GM23338 (cell line): ENCODE data around the gene AMPD2. TPM values are rescaled to one million over a fixed set of nuclear protein-coding genes. Genes with fewer than 3 reads are reported as not detected.

Experiments used
- ATAC-seq: fragments of 200-7000 bp; cut with Tn5 transposase; 3 replicates; pipeline ENCODE4 v1.9.1; 2020
- DNase-seq: peaks from one replicate; pipeline ENCODE4 v3.0.0-alpha.2; 2015; ENCODE audit warnings: low spot score
- H2AFZ ChIP-seq: fragments of 200-600 bp; sonication (generic); 2 replicates; pipeline ENCODE4 v1.8.0; 2016; ENCODE audit warnings: antibody characterized with exemption, mild to moderate bottlenecking, moderate library complexity
- H3F3A ChIP-seq: fragments of 200-600 bp; sonication (generic); replicated peaks from 2 replicates; pipeline ENCODE4 v1.8.0; 2017; ENCODE audit warnings: antibody characterized with exemption, mixed run types, low read depth
- H3K27ac ChIP-seq: fragments of 200-600 bp; sonication (generic); 2 replicates; pipeline ENCODE4 v1.6.1; 2016; ENCODE audit warnings: low read depth
- H3K27me3 ChIP-seq: fragments of 200-600 bp; sonication (generic); 2 replicates; pipeline ENCODE4 v1.8.0; 2016; ENCODE audit warnings: mild to moderate bottlenecking, mixed run types, moderate library complexity; ENCODE audit not compliant: insufficient read depth
- H3K36me3 ChIP-seq: fragments of 200-600 bp; sonication (generic); 2 replicates; pipeline ENCODE4 v1.8.0; 2016; ENCODE audit warnings: mild to moderate bottlenecking; ENCODE audit not compliant: insufficient read depth
- H3K4me1 ChIP-seq: fragments of 200-600 bp; sonication (generic); 2 replicates; pipeline ENCODE4 v1.8.0; 2016; ENCODE audit warnings: mild to moderate bottlenecking, moderate library complexity; ENCODE audit not compliant: insufficient read depth
- H3K4me2 ChIP-seq: fragments of 200-600 bp; sonication (generic); 2 replicates; pipeline ENCODE4 v1.7.1; 2017; ENCODE audit warnings: mixed run types
- H3K4me3 ChIP-seq: fragments of 200-600 bp; sonication (generic); 2 replicates; pipeline ENCODE4 v1.6.1; 2016; ENCODE audit warnings: mixed run types
- H3K79me2 ChIP-seq: fragments of 200-600 bp; sonication (generic); replicated peaks from 2 replicates; pipeline ENCODE4 v1.8.0; 2017; ENCODE audit warnings: mild to moderate bottlenecking; ENCODE audit not compliant: insufficient read depth
- H3K9me2 ChIP-seq: fragments of 200-600 bp; sonication (generic); 2 replicates; pipeline ENCODE4 v1.8.0; 2017; ENCODE audit not compliant: insufficient read depth
- H4K20me1 ChIP-seq: fragments of 200-600 bp; sonication (generic); replicated peaks from 2 replicates; pipeline ENCODE4 v1.8.0; 2017; ENCODE audit warnings: mild to moderate bottlenecking; ENCODE audit not compliant: insufficient read depth
- H3K27ac Mint-ChIP-seq: 2 replicates; pipeline ENCODE4 v1.8.0; 2020; ENCODE audit warnings: inconsistent platforms, mild to moderate bottlenecking, moderate library complexity, mixed read lengths
- H3K27me3 Mint-ChIP-seq: 3 replicates; pipeline ENCODE4 v1.8.0; 2022; ENCODE audit warnings: low read depth, mild to moderate bottlenecking, moderate library complexity, mixed read lengths, inconsistent platforms; ENCODE audit not compliant: insufficient read depth, poor library complexity
- H3K36me3 Mint-ChIP-seq: 3 replicates; pipeline ENCODE4 v1.8.0; 2021; ENCODE audit warnings: low read depth, mild to moderate bottlenecking, inconsistent platforms, moderate library complexity, mixed read lengths
- H3K4me1 Mint-ChIP-seq: 3 replicates; pipeline ENCODE4 v1.8.0; 2020; ENCODE audit warnings: mild to moderate bottlenecking, inconsistent platforms, mixed read lengths
- H3K4me3 Mint-ChIP-seq: 3 replicates; pipeline ENCODE4 v1.8.0; 2021; ENCODE audit warnings: moderate library complexity, mild to moderate bottlenecking, inconsistent platforms, mixed read lengths
- H3K9me3 Mint-ChIP-seq: 3 replicates; pipeline ENCODE4 v1.8.0; 2020; ENCODE audit warnings: moderate library complexity, mild to moderate bottlenecking, inconsistent platforms, mixed read lengths
- CREB1 ChIP-seq: fragments of 250-450 bp; sonication (Bioruptor Pico); IDR thresholded peaks from 2 replicates; pipeline ENCODE4 v1.5.0; 2020; ENCODE audit warnings: low read depth, mild to moderate bottlenecking, moderate library complexity
- NANOG ChIP-seq: IDR thresholded peaks from 2 replicates; pipeline ENCODE4 v1.6.1; 2016; ENCODE audit warnings: antibody characterized with exemption, borderline replicate concordance
- POLR2AphosphoS5 ChIP-seq: IDR thresholded peaks from 2 replicates; pipeline ENCODE4 v1.6.1; 2016; ENCODE audit warnings: antibody characterized with exemption, low read depth
- ZNF114 ChIP-seq: fragments of 250-450 bp; sonication (Bioruptor Pico); IDR thresholded peaks from 2 replicates; pipeline ENCODE4 v1.5.0; 2020; ENCODE audit warnings: mild to moderate bottlenecking, moderate library complexity
- ZNF331 ChIP-seq: fragments of 250-450 bp; sonication (Bioruptor Pico); IDR thresholded peaks from 2 replicates; pipeline ENCODE4 v1.5.0; 2020; ENCODE audit warnings: low read depth, mild to moderate bottlenecking, moderate library complexity
- polyA plus RNA-seq: library from polyadenylated mRNA; unstranded; fragments of >200 nt; fragmentation: Nextera tagmentation; extraction: Ambion mirVana; gene quantifications from 2 replicates; pipeline ENCODE4 v1.2.1, GENCODE V29; 2016
- total RNA-seq: library from RNA; depleted of rRNA; stranded (reverse); fragments of >200 nt; shearing (Covaris generic); gene quantifications from 2 replicates; pipeline ENCODE4 v1.2.3, GENCODE V29; 2014
- TF ChIP-seq, protein P1 (sequence below): fragments of 250-450 bp; sonication (Bioruptor Pico); IDR thresholded peaks from 2 replicates; pipeline ENCODE4 v1.5.0; 2020; ENCODE audit warnings: mild to moderate bottlenecking, moderate library complexity
- TF ChIP-seq, protein P2 (sequence below), 2 experiments: fragments of 200-600 bp in 1 of 2; sonication (generic) in 1 of 2; conservative IDR thresholded peaks; 2 replicates each; pipeline versions ENCODE4 v1.5.1 to v1.6.1; 2016 to 2017; ENCODE audit warnings: antibody characterized with exemption in 2 of 2, low read depth in 2 of 2, mild to moderate bottlenecking in 2 of 2, moderate library complexity in 1 of 2
- TF ChIP-seq, protein P3 (sequence below): IDR thresholded peaks from 2 replicates; pipeline ENCODE4 v1.6.1; 2016; ENCODE audit warnings: antibody characterized with exemption

AMPD2 gene
- total and polyA plus RNA-seq, 2 experiments from 2014 or later = 24.5 to 62.1 TPM

GRCh38 chr1:109635862-109636200, 16.2 kb downstream of the AMPD2 start:
- TF ChIP-seq ZNF331 (no peak), CREB1 (CRISPR knock-in tag) (no peak), POLR2AphosphoS5 (no peak)
- TF ChIP-seq, protein P1, sequence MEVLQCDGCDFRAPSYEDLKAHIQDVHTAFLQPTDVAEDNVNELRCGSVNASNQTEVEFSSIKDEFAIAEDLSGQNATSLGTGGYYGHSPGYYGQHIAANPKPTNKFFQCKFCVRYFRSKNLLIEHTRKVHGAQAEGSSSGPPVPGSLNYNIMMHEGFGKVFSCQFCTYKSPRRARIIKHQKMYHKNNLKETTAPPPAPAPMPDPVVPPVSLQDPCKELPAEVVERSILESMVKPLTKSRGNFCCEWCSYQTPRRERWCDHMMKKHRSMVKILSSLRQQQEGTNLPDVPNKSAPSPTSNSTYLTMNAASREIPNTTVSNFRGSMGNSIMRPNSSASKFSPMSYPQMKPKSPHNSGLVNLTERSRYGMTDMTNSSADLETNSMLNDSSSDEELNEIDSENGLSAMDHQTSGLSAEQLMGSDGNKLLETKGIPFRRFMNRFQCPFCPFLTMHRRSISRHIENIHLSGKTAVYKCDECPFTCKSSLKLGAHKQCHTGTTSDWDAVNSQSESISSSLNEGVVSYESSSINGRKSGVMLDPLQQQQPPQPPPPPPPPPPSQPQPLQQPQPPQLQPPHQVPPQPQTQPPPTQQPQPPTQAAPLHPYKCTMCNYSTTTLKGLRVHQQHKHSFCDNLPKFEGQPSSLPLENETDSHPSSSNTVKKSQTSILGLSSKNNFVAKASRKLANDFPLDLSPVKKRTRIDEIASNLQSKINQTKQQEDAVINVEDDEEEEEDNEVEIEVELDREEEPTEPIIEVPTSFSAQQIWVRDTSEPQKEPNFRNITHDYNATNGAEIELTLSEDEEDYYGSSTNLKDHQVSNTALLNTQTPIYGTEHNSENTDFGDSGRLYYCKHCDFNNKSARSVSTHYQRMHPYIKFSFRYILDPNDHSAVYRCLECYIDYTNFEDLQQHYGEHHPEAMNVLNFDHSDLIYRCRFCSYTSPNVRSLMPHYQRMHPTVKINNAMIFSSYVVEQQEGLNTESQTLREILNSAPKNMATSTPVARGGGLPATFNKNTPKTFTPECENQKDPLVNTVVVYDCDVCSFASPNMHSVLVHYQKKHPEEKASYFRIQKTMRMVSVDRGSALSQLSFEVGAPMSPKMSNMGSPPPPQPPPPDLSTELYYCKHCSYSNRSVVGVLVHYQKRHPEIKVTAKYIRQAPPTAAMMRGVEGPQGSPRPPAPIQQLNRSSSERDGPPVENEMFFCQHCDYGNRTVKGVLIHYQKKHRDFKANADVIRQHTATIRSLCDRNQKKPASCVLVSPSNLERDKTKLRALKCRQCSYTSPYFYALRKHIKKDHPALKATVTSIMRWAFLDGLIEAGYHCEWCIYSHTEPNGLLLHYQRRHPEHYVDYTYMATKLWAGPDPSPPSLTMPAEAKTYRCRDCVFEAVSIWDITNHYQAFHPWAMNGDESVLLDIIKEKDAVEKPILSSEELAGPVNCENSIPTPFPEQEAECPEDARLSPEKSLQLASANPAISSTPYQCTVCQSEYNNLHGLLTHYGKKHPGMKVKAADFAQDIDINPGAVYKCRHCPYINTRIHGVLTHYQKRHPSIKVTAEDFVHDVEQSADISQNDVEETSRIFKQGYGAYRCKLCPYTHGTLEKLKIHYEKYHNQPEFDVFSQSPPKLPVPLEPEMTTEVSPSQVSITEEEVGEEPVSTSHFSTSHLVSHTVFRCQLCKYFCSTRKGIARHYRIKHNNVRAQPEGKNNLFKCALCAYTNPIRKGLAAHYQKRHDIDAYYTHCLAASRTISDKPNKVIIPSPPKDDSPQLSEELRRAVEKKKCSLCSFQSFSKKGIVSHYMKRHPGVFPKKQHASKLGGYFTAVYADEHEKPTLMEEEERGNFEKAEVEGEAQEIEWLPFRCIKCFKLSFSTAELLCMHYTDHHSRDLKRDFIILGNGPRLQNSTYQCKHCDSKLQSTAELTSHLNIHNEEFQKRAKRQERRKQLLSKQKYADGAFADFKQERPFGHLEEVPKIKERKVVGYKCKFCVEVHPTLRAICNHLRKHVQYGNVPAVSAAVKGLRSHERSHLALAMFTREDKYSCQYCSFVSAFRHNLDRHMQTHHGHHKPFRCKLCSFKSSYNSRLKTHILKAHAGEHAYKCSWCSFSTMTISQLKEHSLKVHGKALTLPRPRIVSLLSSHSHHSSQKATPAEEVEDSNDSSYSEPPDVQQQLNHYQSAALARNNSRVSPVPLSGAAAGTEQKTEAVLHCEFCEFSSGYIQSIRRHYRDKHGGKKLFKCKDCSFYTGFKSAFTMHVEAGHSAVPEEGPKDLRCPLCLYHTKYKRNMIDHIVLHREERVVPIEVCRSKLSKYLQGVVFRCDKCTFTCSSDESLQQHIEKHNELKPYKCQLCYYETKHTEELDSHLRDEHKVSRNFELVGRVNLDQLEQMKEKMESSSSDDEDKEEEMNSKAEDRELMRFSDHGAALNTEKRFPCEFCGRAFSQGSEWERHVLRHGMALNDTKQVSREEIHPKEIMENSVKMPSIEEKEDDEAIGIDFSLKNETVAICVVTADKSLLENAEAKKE (CRISPR knock-in tag) = no peak
- Histone ChIP-seq H3K4me3 (no peak overlapping the region), H2AFZ (no peak overlapping the region), H3K4me1 (peaks cover 10% of the 10 kb centered on the region), H3K27ac (no peak overlapping the region), H3K79me2 (no peaks in the 10 kb centered on the region), H3K36me3 (peaks cover 4% of the 10 kb centered on the region; the same call in 1 of the 2 replicates), H3K9me2 (no peaks in the 10 kb centered on the region), H3K27me3 (no peaks in the 10 kb centered on the region), H3F3A (0 out of 2 replicates have a peak, but pooled peaks cover 3% of the 10 kb centered on the region), H3K4me2 (peak overlapping the region; percentile 31; the same call in 1 of the 2 replicates), H4K20me1 (no peaks in the 10 kb centered on the region)
- ATAC-seq (peak; percentile 21), DNase-seq (no peak)
- H3K27ac Mint-ChIP-seq = peak overlapping the region; percentile 71
- peaks cover 14% of the 10 kb centered on the region for H3K27me3 Mint-ChIP-seq
- peaks cover 27% of the 10 kb centered on the region for H3K4me1 Mint-ChIP-seq
- H3K9me3 Mint-ChIP-seq = no peaks in the 10 kb centered on the region
- 0 out of 3 replicates have a peak, but pooled peaks cover 4% of the 10 kb centered on the region for H3K36me3 Mint-ChIP-seq
- no peak overlapping the region for H3K4me3 Mint-ChIP-seq

DNA sequence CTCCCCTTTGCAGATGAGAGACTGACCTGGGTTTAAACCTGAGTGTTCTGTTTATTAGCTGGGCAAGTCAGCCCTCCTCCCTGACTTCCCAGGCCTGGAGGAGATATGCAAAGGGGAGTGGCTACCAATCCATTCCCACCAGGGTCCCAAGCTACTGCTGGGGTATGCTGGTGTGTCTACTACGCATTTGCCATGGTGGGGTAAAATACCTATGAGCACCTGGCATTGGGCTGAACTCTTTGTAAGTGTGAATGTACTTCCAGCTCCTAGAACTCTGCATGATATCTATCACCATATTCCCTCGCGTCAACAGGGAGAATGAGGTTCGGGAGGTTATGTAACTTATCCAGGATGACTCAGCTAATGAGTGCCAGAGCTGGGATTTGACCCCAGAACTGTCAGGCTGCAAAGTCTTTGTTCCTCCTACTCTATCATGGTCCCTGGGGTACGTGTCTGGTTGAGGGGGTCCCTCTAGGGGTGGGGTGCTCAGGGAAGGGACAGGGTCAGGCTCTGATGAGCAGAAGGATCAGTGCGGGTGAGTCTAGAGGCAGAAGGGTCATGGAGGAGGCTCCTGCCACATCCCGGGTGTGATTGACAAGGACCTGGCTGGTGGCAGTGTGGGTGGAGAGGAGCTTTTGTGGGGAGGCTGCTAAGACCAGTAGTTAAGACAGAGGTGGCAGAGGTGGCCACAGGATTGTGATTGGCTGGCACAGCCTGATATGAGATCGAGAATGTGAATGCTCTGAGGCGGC, 16.7 kb downstream of the AMPD2 start:
- H3K27me3 ChIP-seq = no peaks in the 10 kb centered on the region
- peak; percentile 47 for ATAC-seq
- Mint-ChIP-seq H3K9me3 (no peaks in the 10 kb centered on the region), H3K27ac (peak overlapping the region; percentile 94), H3K4me3 (no peak overlapping the region), H3K36me3 (no peaks in the 10 kb centered on the region), H3K4me1 (peaks cover 27% of the 10 kb centered on the region), H3K27me3 (peaks cover 14% of the 10 kb centered on the region)
- H3K9me2 ChIP-seq = no peaks in the 10 kb centered on the region
- peak overlapping the region; percentile 97 for H2AFZ ChIP-seq
- no peak for DNase-seq
- no peak overlapping the region for H3K27ac ChIP-seq
- 0 out of 2 replicates have a peak, but pooled peaks cover 3% of the 10 kb centered on the region for H3F3A ChIP-seq
- TF ChIP-seq, protein P2, sequence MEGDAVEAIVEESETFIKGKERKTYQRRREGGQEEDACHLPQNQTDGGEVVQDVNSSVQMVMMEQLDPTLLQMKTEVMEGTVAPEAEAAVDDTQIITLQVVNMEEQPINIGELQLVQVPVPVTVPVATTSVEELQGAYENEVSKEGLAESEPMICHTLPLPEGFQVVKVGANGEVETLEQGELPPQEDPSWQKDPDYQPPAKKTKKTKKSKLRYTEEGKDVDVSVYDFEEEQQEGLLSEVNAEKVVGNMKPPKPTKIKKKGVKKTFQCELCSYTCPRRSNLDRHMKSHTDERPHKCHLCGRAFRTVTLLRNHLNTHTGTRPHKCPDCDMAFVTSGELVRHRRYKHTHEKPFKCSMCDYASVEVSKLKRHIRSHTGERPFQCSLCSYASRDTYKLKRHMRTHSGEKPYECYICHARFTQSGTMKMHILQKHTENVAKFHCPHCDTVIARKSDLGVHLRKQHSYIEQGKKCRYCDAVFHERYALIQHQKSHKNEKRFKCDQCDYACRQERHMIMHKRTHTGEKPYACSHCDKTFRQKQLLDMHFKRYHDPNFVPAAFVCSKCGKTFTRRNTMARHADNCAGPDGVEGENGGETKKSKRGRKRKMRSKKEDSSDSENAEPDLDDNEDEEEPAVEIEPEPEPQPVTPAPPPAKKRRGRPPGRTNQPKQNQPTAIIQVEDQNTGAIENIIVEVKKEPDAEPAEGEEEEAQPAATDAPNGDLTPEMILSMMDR (conservative IDR thresholded peaks at IDR 0.05; ENCODE audit: low read depth in 2 of 2) = peak in 1 of 2 experiments; percentile 17; a peak in 2 of 4 replicates
- TF ChIP-seq NANOG = no peak
- TF ChIP-seq ZNF114 = no peak
- TF ChIP-seq, protein P3, sequence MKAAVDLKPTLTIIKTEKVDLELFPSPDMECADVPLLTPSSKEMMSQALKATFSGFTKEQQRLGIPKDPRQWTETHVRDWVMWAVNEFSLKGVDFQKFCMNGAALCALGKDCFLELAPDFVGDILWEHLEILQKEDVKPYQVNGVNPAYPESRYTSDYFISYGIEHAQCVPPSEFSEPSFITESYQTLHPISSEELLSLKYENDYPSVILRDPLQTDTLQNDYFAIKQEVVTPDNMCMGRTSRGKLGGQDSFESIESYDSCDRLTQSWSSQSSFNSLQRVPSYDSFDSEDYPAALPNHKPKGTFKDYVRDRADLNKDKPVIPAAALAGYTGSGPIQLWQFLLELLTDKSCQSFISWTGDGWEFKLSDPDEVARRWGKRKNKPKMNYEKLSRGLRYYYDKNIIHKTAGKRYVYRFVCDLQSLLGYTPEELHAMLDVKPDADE = no peak
- peak overlapping the region; percentile 31; the same call in 1 of the 2 replicates for H3K4me2 ChIP-seq
- no peaks in the 10 kb centered on the region for H3K36me3 ChIP-seq
- peaks cover 10% of the 10 kb centered on the region for H3K4me1 ChIP-seq
- no peaks in the 10 kb centered on the region for H3K79me2 ChIP-seq
- H3K4me3 ChIP-seq = no peak overlapping the region
- H4K20me1 ChIP-seq = no peaks in the 10 kb centered on the region
